GM18505 (cell line): ENCODE data around the gene HAAO.
"Not testable (repeated sequence)": the region's sequence is repeated elsewhere in the genome, so short reads cannot be mapped to it uniquely, and the experiment has no call there.

Experiments
- ATAC-seq: cut with Tn5 transposase; IDR thresholded peaks from one replicate; pipeline ENCODE4 v1.9.1; 2021; ENCODE audit not compliant: unreplicated experiment
- POLR2A ChIP-seq: IDR thresholded peaks from 4 replicates; pipeline ENCODE4 v1.6.1; 2011; ENCODE audit warnings: borderline replicate concordance; ENCODE audit not compliant: insufficient read depth, insufficient read length; ENCODE audit errors: extremely low read depth

HAAO gene

DNA sequence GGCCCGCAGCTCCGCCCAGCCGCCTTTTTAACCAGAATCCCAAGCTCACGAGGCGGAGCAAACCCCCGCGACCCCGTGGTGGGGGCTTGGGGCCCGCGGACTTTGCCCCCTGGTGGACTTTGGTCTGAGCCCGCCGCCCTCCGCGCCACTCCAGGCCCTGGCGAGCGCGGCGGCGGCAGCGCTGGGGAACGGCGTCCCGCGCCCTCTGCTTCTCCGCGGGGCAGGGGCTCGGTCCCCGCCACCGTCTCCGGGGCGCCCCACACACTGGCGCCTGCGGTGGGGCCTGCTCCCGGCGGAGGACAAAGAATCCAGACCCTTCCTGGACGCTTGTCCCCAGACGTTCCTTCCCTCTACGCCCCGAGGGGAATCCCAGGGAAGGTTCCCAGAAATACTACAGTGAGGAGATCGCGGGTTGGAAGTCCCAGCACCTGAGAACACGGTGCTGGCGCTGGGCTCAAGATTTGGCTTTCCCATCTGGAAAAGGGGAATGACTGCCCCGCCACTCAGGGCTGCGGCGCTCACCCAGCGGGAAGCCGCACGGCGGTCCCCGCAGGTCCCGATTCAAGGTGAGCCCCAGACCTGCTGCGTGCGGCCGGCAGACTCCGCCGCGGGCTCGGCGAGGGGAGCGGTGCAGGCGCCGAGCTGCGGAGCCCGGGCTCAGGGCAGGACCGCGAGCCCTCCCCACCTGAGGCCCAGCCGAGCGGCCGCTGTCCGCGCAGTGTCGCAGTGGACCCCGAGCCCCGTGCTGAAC lies at the start of gene HAAO:
Gene HAAO, minus strand, starts transcription at position 1 of the 751 bp plus-strand sequence. CDS start 47 bp downstream, outside the sequence.
- peak; percentile 49 for TF ChIP-seq POLR2A
- ATAC-seq: peak; percentile 38

DNA sequence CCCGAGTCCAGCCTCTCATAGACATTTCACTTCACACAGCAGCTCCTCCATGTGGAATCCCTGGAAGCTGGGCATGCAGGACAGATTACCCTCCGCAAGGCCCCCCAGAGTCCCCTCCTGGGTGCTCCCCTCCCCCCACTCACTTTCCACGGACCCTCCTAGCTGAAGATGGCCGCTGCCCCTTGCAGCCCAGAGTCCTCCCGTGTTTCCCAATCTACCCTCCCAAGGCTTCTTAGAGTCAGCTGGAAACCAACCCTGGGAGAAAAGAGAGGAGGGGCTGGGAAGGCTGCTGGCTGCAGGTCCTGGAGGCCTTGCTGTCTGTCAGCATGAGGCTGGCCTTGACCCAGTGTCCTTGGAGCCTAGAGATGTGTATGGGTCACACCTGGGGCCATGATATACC lies 49.0 kb upstream of the HAAO start:
- ATAC-seq: no peak
- no peak for TF ChIP-seq POLR2A

DNA sequence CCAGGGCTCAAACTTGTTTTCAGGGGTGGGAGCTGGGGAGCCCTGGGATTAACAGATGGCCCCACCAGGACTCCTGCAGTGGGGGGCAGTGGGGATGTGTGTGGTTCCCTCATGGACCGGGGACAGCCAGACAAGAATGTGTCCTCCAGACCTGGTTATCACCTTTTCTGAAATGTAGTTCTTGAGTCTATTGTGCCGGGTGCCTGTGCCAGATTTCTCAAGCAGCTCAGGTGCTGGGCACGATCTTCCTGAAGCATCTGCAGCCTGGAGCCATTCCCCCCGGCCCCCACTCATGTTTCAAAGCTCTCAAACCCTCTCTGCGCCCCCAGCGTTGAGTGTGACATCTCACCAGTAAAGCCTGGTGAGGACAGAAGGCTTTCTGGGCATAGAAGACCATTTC lies 48.4 kb upstream of the HAAO start:
- TF ChIP-seq POLR2A: no peak

DNA sequence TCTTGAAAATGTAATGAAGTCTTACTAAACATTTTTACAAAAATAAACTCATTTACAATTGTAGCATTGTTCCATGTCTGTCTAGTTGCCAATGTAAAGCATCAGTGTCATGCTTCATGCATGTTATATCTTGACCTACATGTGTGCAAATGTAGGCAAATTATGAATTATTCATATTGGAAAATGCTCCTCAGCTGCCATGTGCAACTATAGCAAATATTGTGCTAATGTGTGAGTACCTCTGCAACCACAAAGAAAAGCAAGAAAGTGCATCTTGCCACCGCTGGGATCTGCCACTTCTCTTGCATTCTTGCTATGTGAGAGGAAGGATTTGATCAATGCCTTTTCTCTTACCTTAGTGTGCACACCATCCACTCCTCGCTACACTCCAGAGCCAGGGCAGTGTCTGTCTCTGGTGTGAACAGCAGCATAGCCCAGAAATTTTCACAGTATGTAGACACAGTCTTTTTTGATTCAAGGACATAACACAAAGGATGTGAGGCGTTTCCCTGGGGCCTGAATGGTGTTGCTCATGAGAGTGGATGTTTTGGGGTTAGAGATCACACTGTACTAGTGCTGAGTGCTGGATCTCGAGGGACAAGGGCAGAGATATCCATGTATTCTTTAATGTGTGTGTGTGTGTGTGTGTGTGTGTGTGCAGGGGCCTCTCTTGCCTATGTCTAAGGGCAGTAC lies 47.6 kb upstream of the HAAO start:
- no peak for ATAC-seq
- no peak for TF ChIP-seq POLR2A

More for the DNA sequence above, 48.4 kb upstream of the HAAO start:
- no peak for ATAC-seq

DNA sequence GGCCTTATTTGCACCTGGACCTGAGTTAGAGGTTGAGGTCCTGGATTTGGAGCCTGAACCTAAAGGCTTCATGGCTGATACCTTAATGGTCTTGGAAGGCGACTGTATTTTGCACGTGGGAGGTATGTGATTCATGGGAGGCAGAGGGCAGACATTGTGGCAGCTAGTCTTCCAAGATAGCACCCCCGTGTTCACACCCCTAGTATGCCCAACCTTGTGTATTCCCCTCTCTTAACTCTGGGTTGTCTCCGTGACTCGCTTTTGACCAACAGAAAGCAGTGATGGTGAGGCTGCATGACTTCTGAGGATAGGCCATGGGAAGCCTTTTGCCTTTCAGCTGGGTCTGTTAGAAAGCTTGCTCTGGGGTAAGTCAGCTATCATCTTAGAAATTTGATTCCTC lies 45.8 kb upstream of the HAAO start:
- ATAC-seq: no peak
- TF ChIP-seq POLR2A: no peak

DNA sequence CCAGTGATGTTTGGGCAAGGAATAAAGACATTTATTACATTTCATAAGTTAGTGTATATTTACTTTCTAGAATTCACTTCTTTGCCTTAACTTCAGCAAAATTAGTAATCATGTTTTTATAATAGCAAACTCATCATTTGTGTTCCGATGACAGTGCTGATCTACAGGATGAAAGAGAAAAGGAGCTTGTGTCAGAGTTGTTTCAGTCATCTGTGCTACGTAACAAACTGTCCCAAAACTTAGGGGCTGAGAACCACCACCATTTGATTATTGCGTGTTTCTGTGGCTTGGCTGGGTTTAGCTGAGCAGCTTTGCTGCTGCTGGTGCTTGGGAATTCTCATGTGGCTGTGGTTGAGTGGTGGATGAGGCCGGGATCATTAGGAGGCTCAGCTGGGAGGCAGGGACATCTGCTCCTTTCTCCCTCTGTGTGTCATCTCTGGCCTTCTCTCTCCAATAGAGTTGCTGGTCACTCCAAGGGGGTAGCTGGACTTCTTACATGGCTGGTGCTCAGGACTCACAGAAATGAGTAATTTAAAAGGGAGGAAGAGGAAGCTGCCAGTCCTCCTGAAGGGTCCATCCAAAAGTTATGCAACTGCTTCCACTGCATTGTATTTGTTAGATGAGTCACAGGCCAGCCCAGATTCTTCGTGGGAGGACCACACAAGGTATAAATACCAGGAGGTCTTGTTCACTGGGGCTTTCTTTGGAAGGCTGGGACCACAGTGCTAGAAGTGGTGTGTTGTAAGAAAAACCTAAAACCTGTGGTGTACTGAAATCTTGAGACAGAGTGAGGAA lies 43.4 kb upstream of the HAAO start:
- no peak for TF ChIP-seq POLR2A
- ATAC-seq: no peak

DNA sequence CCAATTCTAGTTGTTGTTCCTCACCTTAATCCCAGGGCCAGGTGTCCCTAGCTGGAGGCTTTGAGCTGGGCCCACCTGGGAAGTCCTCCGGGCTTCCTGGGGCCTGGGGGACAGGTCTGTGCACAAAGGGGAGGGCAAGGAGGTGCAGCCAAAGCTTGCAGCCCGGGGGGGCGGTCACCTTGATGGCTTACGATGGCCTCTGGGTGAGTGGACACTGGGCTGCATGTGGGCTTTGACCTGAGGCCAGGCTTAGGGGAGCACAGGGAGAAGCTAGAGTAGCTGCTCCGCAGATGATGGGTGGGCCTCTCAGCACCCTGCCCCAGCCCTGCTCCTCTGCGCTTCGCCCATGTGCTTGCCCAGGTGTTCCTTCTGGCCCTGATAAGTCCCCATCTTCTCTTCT lies 41.8 kb upstream of the HAAO start:
- TF ChIP-seq POLR2A: no peak
- ATAC-seq: no peak

DNA sequence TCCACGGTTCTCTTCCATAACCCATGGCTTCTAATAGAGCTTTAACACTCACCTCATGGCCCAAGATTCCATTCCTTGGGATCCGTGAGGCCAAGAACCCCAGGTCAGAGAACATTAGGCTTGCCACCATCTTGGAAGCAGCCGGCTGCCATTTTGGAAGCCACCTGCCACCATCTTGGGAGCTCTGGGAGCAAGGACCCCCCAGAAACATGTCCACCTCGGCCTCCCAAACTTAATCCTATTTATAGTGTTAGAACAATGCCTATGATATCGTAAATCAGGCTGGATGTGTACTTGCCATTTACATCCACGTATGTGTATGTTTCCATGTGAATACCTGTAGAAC lies 39.9 kb upstream of the HAAO start:
- TF ChIP-seq POLR2A: no peak
- no peak for ATAC-seq

DNA sequence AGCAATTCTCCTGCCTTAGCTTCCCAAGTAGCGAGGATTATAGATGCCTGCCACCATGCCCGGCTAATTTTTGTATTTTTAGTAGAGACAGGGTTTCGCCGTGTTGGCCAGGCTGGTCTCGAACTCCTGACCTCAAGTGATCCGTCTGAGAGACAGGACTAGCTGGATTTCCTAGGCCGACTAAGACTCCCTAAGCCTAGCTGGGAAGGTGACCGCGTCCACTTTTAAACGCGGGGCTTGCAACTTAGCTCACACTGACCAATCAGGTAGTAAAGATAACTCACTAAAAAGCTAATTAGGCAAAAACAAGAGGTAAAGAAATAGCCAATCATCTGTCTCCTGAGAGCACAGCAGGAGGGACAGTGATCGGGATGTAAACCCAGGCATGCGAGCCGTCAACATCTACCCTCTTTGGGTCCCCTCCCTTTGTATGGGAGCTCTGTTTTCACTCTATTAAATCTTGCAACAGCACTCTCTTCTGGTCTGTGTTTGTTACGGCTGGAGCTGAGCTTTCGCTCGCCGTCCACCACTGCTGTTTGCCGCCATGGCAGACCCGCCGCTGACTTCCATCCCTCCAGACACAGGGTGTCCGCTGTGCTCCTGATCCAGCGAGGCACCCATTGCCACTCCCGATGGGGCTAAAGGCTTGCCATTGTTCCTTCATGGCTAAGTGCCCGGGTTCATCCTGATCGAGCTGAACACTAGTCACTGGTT lies 39.3 kb upstream of the HAAO start:
- not testable (repeated sequence) for ATAC-seq

DNA sequence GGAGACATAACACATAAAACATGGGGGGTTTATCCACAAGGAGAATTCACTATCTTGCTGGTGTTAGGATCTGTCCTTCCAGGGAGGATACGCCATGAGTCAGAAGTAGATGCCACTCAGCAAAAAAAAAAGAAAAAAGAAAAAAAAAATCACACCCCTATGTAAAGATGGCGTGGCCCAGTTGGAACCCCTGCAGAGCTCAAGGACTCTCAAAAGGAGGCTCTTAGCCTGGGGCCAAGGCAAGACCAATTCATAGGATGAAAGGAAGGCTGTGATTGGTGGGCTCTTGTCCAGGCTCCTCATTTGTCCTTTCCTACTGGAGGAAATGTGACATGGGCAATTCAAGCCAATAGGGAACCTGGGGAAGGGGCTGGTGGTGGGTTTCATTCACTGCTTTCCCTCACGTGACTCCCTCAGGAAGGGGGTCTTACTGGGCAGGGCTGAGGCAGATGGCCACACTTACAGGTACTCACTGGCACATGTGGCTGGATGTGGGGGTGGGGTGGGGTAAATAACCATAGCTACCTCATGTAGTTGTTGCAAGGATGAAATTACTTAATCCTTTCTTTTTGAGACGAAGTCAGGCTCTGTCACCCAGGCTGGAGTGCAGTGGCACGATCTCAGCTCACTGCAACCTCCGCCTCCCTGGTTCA lies 38.7 kb upstream of the HAAO start:
- ATAC-seq: no peak
- TF ChIP-seq POLR2A: no peak

DNA sequence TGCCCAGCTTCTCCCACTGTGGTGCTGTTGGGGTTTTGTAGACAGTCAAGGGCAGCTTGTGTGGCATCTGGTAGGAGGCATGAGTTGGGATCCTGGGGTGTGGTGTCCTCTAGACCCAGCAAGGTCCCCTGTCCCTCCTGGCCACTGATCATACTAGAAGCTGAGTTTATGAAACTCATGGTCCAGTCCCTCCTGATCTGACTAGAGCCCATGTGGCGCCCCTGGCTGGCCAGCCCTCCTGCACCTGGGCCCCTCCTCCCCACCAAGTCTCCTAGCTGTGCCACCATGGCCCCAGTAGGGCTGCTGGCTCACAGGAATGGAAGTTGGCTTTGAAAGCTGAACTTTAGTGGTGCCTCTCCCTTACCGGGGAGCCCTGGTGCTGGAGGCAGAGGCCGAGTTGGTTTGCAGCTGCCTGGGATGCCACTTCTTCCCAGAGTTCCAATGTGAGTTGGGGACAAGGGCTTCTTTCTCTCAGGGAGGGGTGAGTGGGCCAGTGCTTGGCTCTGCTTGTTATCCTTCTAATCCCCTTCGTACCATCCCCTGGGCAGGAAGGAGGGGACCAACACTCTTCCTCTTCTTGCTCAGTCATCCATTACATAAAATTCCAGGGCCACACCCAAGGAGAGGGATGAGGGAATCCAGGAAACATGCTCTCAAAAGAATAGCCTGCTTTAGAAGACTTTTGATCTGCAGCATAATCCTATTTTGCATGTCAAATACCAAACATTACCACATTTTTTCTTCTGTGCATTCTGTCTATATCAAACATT lies 37.5 kb upstream of the HAAO start:
- no peak for TF ChIP-seq POLR2A
- no peak for ATAC-seq
